ENCODE data around the gene DDHD1. TPM values are rescaled to one million over a fixed set of nuclear protein-coding genes. Genes with fewer than 3 reads are reported as not detected.
"Not testable (repeated sequence)": the region's sequence is repeated elsewhere in the genome, so short reads cannot be mapped to it uniquely, and the experiment has no call there.

Gene DDHD1
- total RNA-seq, 1 experiment from 2014 or later: 20.0 TPM

DNA sequence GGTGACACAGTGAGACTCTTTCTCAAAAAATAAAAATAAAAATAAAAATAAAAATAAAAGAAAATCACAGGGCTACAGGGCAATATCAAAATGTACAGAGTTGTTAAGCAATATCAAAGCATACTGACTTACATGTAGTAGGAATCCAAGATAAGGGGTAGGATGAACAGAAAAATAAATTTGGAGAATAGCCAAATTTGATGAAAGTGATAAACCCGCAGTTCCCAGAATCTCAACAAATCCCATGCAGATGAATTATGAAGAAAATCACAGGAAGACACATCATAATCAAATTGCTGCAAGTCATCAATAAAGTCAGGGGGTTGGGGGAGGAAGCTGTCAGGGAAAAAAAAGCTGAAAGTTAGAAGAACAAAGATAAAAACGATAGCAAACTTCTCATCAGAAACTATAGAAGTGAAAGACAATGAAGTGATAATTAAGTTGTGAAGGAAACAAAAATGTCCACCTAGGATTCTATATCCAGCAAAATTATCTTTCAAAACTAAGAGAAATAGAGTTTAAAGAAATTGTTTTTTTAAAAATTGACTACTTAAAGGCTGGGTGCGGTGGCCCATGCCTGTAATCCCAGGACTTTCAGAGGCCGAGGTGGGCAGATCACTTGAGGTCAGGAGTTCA, 15.4 kb downstream of the DDHD1 start (continued):
- TF ChIP-seq ARID4B (CRISPR knock-in tag; IDR thresholded peaks at IDR 0.05; ENCODE audit: borderline replicate concordance): no peak
- TF ChIP-seq, protein P1, sequence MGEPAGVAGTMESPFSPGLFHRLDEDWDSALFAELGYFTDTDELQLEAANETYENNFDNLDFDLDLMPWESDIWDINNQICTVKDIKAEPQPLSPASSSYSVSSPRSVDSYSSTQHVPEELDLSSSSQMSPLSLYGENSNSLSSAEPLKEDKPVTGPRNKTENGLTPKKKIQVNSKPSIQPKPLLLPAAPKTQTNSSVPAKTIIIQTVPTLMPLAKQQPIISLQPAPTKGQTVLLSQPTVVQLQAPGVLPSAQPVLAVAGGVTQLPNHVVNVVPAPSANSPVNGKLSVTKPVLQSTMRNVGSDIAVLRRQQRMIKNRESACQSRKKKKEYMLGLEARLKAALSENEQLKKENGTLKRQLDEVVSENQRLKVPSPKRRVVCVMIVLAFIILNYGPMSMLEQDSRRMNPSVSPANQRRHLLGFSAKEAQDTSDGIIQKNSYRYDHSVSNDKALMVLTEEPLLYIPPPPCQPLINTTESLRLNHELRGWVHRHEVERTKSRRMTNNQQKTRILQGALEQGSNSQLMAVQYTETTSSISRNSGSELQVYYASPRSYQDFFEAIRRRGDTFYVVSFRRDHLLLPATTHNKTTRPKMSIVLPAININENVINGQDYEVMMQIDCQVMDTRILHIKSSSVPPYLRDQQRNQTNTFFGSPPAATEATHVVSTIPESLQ (CRISPR knock-in tag; IDR thresholded peaks at IDR 0.05): no peak
- TF ChIP-seq ZNF512 (CRISPR knock-in tag; IDR thresholded peaks at IDR 0.05; ENCODE audit: borderline replicate concordance): no peak
- no peak for TF ChIP-seq ZBTB21 (CRISPR knock-in tag; IDR thresholded peaks at IDR 0.05; ENCODE audit: borderline replicate concordance)
- TF ChIP-seq AR (CRISPR knock-in tag; IDR thresholded peaks at IDR 0.05): no peak
- TF ChIP-seq JUN (CRISPR knock-in tag; IDR thresholded peaks at IDR 0.05): no peak
- TF ChIP-seq ESRRA (CRISPR knock-in tag; IDR thresholded peaks at IDR 0.05; ENCODE audit: borderline replicate concordance): no peak
- TF ChIP-seq ZNF121 (CRISPR knock-in tag; IDR thresholded peaks at IDR 0.05): no peak
- no peak for TF ChIP-seq USF1 (CRISPR knock-in tag; IDR thresholded peaks at IDR 0.05)
- no peak for TF ChIP-seq FOXP1 (CRISPR knock-in tag; IDR thresholded peaks at IDR 0.05; ENCODE audit: borderline replicate concordance)
- TF ChIP-seq PRRX2 (CRISPR knock-in tag; IDR thresholded peaks at IDR 0.05): no peak
- TF ChIP-seq SP1 (CRISPR knock-in tag; conservative IDR thresholded peaks at IDR 0.05): no peak

DNA sequence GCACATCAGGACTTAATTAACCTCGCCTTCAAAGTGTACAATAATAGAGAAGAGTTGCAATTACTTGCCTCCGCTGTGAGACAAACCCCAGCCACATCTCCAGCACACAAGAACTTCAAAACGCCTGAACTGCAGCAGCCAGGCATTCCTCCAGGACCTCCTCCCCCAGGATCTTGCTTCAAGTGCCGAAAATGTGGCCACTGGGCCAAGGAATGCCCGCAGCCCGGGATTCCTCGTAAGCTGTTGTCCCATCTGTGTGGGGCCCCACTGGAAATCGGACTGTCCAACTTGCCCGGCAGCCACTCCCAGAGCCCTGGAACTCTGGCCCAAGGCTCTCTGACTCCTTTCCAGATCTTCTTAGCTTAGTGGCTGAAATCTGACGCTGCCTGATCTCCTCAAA, 22.6 kb downstream of the DDHD1 start:
- H3K9me3 Mint-ChIP-seq; DNase-seq (ENCODE audit: low spot score); H3K27me3 Mint-ChIP-seq (ENCODE audit: low read depth); H3K4me1 Mint-ChIP-seq; H3K4me3 Mint-ChIP-seq; CTCF ChIA-PET; H3K36me3 Mint-ChIP-seq; POLR2A ChIA-PET; ATAC-seq; H3K27ac Mint-ChIP-seq: not testable (repeated sequence)
